HEK293 (cell line): ENCODE results near the gene MOB2.
A peak's percentile ranks its signal among the peaks of the same experiment; 100 is the strongest.

Experiments
- CTCF ChIP-seq: fragments of 450-650 bp; formaldehyde crosslinking; IDR thresholded peaks from 2 replicates; pipeline ENCODE4 v1.5.1; 2016; ENCODE audit warnings: missing biosample characterization, missing genetic modification characterization
- KLF16 ChIP-seq: fragments of 450-650 bp; formaldehyde crosslinking; IDR thresholded peaks from 2 replicates; pipeline ENCODE4 v1.5.1; 2017; ENCODE audit warnings: missing biosample characterization, missing genetic modification characterization
- SP2 ChIP-seq: fragments of 450-650 bp; formaldehyde crosslinking; IDR thresholded peaks from 2 replicates; pipeline ENCODE4 v1.5.1; 2016; ENCODE audit warnings: missing biosample characterization, missing genetic modification characterization
- ZBTB20 ChIP-seq: fragments of 450-650 bp; formaldehyde crosslinking; IDR thresholded peaks from 2 replicates; pipeline ENCODE4 v1.5.1; 2016; ENCODE audit warnings: missing biosample characterization, missing genetic modification characterization
- ZNF138 ChIP-seq: fragments of 450-650 bp; formaldehyde crosslinking; IDR thresholded peaks from 2 replicates; pipeline ENCODE4 v1.5.1; 2016; ENCODE audit warnings: missing biosample characterization, missing genetic modification characterization, borderline replicate concordance
- ZNF248 ChIP-seq: fragments of 450-650 bp; formaldehyde crosslinking; IDR thresholded peaks from 2 replicates; pipeline ENCODE4 v1.5.1; 2017; ENCODE audit warnings: missing biosample characterization, missing genetic modification characterization
- ZNF292 ChIP-seq: fragments of 450-650 bp; formaldehyde crosslinking; IDR thresholded peaks from 2 replicates; pipeline ENCODE4 v1.5.1; 2016; ENCODE audit warnings: low read depth, missing biosample characterization, missing genetic modification characterization, borderline replicate concordance
- ZNF324 ChIP-seq: fragments of 450-650 bp; formaldehyde crosslinking; IDR thresholded peaks from 2 replicates; pipeline ENCODE4 v1.5.1; 2016; ENCODE audit warnings: missing biosample characterization, missing genetic modification characterization
- ZNF433 ChIP-seq: fragments of 450-650 bp; formaldehyde crosslinking; IDR thresholded peaks from 2 replicates; pipeline ENCODE4 v1.5.1; 2016; ENCODE audit warnings: missing biosample characterization, missing genetic modification characterization, low read depth
- ZNF549 ChIP-seq: fragments of 450-650 bp; IDR thresholded peaks from 2 replicates; pipeline ENCODE4 v1.5.1; 2018; ENCODE audit warnings: missing biosample characterization, missing genetic modification characterization, mild to moderate bottlenecking, inconsistent platforms, moderate library complexity

DNA sequence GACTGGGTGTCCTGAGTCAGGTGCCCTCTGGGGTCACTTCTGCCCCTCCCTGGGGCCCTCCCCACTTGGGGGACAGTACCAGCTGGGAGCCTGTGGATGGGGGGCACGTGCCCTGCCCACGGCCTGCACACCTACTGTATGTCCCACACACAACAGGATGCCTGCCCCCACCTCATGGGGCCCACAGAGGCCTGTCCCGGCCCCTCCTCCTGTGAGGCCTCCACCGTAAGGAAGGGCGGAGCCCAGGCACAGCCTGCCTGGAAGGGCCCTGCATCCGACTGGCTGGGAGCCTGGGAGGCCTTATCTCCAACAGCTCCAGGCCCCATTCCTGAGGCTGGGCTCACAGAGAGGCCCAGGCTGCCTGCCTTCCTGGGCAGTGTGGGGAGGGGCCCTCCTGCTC is 49.1 kb downstream of the MOB2 start:
- TF ChIP-seq ZNF433, result no peak
- TF ChIP-seq SP2, result peak; percentile 41
- TF ChIP-seq ZNF138, result no peak
- peak; percentile 44; the same call in 1 of the 2 replicates for TF ChIP-seq ZBTB20 (tag by site-specific recombination)
- no peak for TF ChIP-seq ZNF248
- TF ChIP-seq ZNF549, result no peak
- TF ChIP-seq KLF16 (tag by site-specific recombination), result no peak
- TF ChIP-seq ZNF292, result no peak
- TF ChIP-seq ZNF324 (tag by site-specific recombination), result no peak
- TF ChIP-seq CTCF (tag by site-specific recombination), result no peak
